Activated effector memory CD4-positive, alpha-beta T cell treated with anti-CD3 and anti-CD28 coated beads, Interleukin-2, amount 50 U/mL, for 16 hours (primary cell): ENCODE results near the gene KIF26B.

Source experiments
- DNase-seq: peaks from one replicate; pipeline ENCODE4 v3.0.0-alpha.2; 2020

KIF26B gene

DNA sequence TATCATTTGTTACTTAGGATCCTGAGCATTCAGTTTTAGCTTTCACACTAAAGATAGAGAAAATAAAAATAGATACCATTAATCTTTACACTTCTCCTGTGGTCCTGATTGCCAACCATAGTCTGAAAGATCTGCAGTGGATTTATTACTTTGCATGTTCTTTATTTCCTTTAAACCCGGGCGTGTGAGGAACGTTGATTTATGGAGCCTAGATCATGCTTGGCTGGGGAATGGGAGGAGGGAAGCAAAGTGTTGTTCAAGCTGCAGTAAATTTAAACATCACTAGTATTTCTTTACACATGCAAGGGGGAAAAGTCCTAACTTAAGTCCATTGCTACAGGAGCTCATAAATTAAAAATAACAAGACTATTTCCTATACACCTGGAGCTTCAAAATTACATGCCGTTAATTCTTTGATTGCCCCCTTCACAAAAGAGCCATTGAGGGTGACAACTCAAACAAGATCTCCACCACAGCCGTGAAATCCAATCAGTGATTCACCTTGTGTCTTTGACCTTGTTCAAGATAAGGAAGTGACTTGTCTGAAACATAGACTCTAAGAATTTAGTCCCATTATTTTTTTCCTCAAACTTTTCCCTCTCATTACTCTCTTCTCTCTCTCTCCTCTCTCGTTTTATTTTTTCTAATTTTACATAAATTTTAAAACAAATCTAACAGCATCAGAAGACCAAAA lies 282.7 kb downstream of the KIF26B start:
- no peak for DNase-seq

- DNase-seq = no peak
These were observed 286.1 kb downstream of the KIF26B start for GRCh38 chr1:245440922-245441321.

GRCh38 chr1:245441689-245442088 lies 286.9 kb downstream of the KIF26B start:
- no peak for DNase-seq

GRCh38 chr1:245444147-245444828 lies 289.5 kb downstream of the KIF26B start:
- DNase-seq = no peak

DNA sequence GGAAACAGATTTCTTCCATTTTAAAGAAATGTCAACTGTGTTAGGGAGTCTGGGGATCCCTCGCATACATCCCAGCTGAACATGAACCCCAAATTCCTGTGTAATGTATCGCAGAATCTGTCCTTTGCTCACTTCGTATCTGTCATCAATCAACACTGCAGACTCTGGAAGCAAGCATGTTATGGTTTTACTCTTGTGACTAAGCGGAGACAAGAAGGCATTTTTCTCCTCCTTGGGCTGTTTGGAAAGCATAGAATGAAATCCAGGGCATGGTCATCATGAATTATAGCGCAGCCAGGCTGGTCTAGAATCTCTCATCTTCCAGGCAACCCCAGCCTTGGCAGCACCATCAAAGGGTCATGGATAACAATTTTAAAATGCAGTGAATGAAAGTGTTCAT lies 290.2 kb downstream of the KIF26B start:
- DNase-seq = no peak

- no peak for DNase-seq
These were observed 293.7 kb downstream of the KIF26B start for GRCh38 chr1:245448531-245448930.

GRCh38 chr1:245448975-245449431 lies 294.2 kb downstream of the KIF26B start:
- no peak for DNase-seq

DNA sequence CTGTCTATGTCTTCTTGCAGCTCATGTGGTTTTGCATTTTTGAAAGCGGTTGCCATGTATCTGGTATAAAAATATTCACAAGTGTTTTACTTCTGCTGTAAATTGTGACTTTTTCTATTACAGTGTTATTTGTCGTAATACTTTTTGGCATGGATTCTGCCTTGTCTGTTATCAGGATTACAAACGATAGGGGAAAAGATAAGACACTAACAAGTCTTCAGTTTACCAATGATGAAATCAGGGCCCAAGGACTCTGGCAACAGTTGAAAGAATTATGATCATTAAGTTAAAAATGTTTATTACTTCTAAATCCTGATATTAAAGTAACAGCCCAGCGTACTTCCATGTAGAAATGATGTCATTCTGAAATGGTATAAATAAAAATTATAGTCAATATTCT lies 298.8 kb downstream of the KIF26B start:
- DNase-seq = no peak

DNA sequence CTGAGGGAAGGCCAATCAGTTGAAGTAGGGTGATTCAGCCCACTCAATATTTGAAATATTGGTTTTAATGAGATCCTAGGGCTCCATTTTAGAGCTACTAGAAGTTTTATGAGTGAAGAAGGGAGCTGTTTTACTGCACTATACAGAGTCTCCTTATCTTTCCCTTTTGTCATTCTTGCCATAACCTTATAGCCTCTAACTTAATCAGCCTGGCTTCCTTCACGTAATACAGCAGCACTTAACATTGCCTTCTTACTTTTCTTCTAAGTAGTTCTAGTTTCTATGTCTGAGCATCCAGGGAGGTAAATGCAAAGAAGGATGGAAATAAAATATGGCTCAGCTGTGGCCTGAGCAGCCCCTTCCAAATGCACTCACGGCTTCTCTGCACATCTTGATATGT lies 299.3 kb downstream of the KIF26B start:
- DNase-seq = no peak

GRCh38 chr1:245457562-245457961 lies 302.8 kb downstream of the KIF26B start:
- DNase-seq = no peak

DNA sequence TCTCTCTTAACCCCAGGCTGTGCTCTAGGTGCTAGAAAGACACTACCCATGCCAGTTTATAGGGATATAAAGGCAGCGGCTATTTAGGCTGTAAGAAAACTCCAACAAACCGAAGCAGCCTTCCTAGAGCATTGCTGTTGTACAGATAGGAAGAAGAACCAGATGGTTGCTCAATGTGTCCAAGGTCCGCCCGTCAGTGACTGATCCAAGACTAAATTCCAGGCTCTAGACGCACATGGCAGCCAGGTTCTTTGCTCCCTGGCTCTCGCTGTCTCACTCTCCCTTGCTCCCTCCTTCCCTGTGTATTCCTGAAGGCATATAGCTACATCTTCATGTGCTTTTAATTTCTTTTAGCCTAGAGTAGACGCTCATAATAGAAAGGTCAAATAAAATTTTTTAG lies 303.4 kb downstream of the KIF26B start:
- DNase-seq = no peak

GRCh38 chr1:245458761-245459174 lies 304.0 kb downstream of the KIF26B start:
- DNase-seq = no peak

DNA sequence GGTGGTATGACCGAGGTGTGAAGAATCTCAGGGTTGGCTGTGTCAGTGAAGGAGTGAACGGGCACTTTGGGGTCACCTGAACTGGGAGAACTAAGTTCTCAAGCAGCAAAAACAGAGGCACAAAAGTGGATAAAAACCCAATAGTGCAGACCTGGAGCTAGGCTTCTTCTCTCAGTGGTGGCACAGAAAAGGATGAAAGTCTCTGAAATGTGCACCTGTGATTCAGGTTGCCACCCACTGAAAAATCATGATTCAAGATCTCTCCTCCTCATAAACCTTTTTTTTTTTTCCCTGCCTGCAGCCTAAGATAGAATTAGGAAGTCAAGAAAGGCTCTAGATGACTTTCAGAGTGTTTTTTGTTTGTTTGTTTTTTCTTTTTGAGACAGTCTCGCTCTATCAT lies 304.8 kb downstream of the KIF26B start:
- DNase-seq = no peak

GRCh38 chr1:245461681-245462080 lies 306.9 kb downstream of the KIF26B start:
- DNase-seq = no peak

- no peak for DNase-seq
These were observed 307.4 kb downstream of the KIF26B start for GRCh38 chr1:245462161-245462560.

DNA sequence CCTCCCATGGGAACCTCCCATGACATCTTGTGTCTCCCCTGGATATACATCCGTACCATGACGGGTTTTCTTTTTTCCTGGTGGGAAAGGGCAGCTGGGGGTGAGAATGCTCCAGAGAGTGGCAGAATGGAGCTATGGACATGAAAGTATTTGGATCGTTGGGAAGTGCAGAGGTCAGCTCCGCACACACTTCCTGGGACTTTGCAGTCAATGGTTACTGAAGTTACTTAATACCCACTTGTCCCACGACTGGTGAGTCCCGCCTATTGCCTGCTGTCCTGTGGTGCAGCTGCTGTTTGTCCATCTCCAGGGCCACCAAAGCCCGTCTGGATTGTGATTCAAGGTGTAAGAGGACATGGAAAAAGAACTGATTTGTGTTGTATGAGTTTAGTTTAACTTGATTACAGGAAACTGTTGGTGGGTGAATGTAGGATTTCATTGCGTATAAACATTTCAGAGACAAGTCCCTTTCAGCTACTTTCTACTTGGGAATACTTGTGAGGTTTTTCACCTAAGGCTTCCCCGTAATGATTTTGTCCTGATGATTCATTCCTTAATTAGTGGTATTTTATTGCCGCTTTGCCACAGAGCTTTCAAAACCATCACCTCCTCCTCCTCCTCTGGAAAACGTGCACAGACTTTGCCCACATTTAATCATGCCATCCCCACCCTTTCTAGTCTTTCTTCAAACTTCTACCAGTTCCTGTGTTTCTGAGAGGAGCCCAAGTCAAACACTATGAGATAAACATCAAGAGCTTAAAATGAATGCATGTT lies 308.8 kb downstream of the KIF26B start:
- no peak for DNase-seq

DNA sequence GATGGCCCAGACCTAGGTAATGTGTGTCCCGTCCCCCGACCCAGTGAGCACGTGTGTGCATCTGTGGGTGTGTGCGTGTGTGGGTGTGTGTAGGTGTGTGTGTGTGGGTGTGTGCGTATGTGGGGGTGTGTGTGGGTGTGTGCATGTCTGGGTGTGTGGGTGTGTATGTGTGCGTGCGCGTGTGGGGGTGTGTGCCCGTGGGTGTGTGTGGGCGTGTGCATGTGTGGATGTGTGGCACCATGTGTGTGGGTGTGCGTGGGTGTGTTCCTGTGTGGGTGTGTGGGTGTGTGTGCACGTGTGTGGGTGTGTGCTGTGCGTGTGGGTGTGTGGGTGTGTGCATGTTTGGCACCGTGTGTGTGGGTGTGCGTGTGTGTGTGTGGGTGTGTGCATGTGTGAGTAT lies 309.5 kb downstream of the KIF26B start:
- DNase-seq = no peak

- no peak for DNase-seq
These were observed 310.9 kb downstream of the KIF26B start for GRCh38 chr1:245465666-245466065.

GRCh38 chr1:245466261-245466660 lies 311.5 kb downstream of the KIF26B start:
- DNase-seq = no peak

GRCh38 chr1:245467804-245468203 lies 313.0 kb downstream of the KIF26B start:
- DNase-seq = no peak

- DNase-seq = no peak
These were observed 314.2 kb downstream of the KIF26B start for GRCh38 chr1:245469006-245469405.

DNA sequence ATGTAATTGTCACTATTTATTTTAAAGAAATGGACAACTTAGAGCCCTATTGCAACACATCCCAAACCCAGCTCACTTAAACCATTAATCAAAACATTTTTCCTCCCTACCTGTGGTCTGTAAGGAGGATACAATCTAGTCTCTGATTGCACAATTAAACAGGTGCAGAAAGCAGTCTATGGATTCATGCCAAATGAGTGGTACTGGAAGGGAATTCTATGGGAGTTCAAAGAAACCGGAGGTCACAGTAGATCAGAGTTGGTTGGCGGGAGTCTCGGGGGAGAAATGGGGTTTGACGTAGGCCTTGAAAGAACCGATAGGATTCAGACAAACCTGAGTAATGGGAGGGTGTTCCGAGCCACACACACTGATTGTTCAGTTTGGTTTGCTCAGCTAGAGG lies 314.9 kb downstream of the KIF26B start:
- no peak for DNase-seq

GRCh38 chr1:245475126-245475525 lies 320.3 kb downstream of the KIF26B start:
- DNase-seq = no peak

GRCh38 chr1:245475961-245476516 lies 321.3 kb downstream of the KIF26B start:
- DNase-seq = no peak
